DOHH2 (cell line): ENCODE results near the gene FFAR1.

Experiments
- H3F3A ChIP-seq: fragments of 200-600 bp; sonication (generic), shearing (Covaris generic); 2 replicates; pipeline ENCODE4 v1.6.0; 2016; ENCODE audit warnings: antibody characterized with exemption, mild to moderate bottlenecking; ENCODE audit not compliant: control insufficient read depth, insufficient read depth
- H3K27ac ChIP-seq: fragments of 200-600 bp; sonication (generic); 2 replicates; pipeline ENCODE4 v1.5.1; 2014; ENCODE audit warnings: low read depth, mild to moderate bottlenecking, low read length, moderate library complexity
- H3K27me3 ChIP-seq: fragments of 200-600 bp; sonication (generic); 2 replicates; pipeline ENCODE4 v1.6.1; 2014; ENCODE audit warnings: mild to moderate bottlenecking, low read length, mixed read lengths; ENCODE audit not compliant: control insufficient read depth
- H3K36me3 ChIP-seq: fragments of 200-600 bp; sonication (generic); 2 replicates; pipeline ENCODE4 v1.6.1; 2014; ENCODE audit warnings: mild to moderate bottlenecking, low read length, moderate library complexity, mixed read lengths; ENCODE audit not compliant: control insufficient read depth
- H3K4me1 ChIP-seq: fragments of 200-600 bp; sonication (generic); 2 replicates; pipeline ENCODE4 v1.6.1; 2014; ENCODE audit warnings: mild to moderate bottlenecking, low read length, mixed read lengths; ENCODE audit not compliant: control insufficient read depth
- H3K4me2 ChIP-seq: fragments of 200-600 bp; sonication (generic); 2 replicates; pipeline ENCODE4 v1.6.0; 2014; ENCODE audit warnings: mild to moderate bottlenecking, low read length, moderate library complexity
- H3K4me3 ChIP-seq: fragments of 200-600 bp; sonication (generic); 2 replicates; pipeline ENCODE4 v1.5.1; 2014; ENCODE audit warnings: mild to moderate bottlenecking, low read length, mixed read lengths
- H3K79me2 ChIP-seq: fragments of 200-600 bp; sonication (generic); 2 replicates; pipeline ENCODE4 v1.6.1; 2014; ENCODE audit warnings: mild to moderate bottlenecking, low read length, mixed read lengths; ENCODE audit not compliant: control insufficient read depth
- H3K9me2 ChIP-seq: fragments of 200-600 bp; sonication (generic); replicated peaks from 2 replicates; pipeline ENCODE4 v1.6.1; 2014; ENCODE audit warnings: mild to moderate bottlenecking, low read length, mixed read lengths; ENCODE audit not compliant: control insufficient read depth
- H3K9me3 ChIP-seq: fragments of 200-600 bp; sonication (generic); 2 replicates; pipeline ENCODE4 v1.6.1; 2014; ENCODE audit warnings: antibody characterized with exemption, low read length, mixed read lengths; ENCODE audit not compliant: control insufficient read depth, insufficient read depth
- H4K20me1 ChIP-seq: fragments of 200-600 bp; sonication (generic); 2 replicates; pipeline ENCODE4 v1.6.0; 2014; ENCODE audit warnings: low read depth, mild to moderate bottlenecking, antibody characterized with exemption, low read length, moderate library complexity; ENCODE audit not compliant: control insufficient read depth, insufficient read depth
- CTCF ChIP-seq: fragments of 200-600 bp; sonication (generic); IDR thresholded peaks from one replicate; pipeline ENCODE4 v1.5.1; 2014; ENCODE audit warnings: antibody characterized with exemption, mild to moderate bottlenecking, low read depth, low read length; ENCODE audit not compliant: poor library complexity, severe bottlenecking
- EZH2phosphoT487 ChIP-seq: fragments of 200-600 bp; sonication (generic); IDR thresholded peaks from 2 replicates; pipeline ENCODE4 v1.6.1; 2017; ENCODE audit warnings: borderline replicate concordance, mild to moderate bottlenecking, antibody characterized with exemption, low read length, moderate library complexity, mixed read lengths

Gene FFAR1

GRCh38 chr19:35299523-35300338 is 48.0 kb upstream of the FFAR1 start:
- Histone ChIP-seq H3K4me2 (no peak overlapping the region), H3K27me3 (no peaks in the 10 kb centered on the region), H4K20me1 (no peaks in the 10 kb centered on the region), H3F3A (peaks cover 27% of the 10 kb centered on the region), H3K4me3 (no peak overlapping the region), H3K27ac (no peak overlapping the region), H3K79me2 (no peaks in the 10 kb centered on the region), H3K36me3 (no peaks in the 10 kb centered on the region), H3K4me1 (peaks cover 54% of the 10 kb centered on the region), H3K9me3 (no peaks in the 10 kb centered on the region), H3K9me2 (no peaks in the 10 kb centered on the region)
- TF ChIP-seq EZH2phosphoT487 (no peak), CTCF (no peak)

DNA sequence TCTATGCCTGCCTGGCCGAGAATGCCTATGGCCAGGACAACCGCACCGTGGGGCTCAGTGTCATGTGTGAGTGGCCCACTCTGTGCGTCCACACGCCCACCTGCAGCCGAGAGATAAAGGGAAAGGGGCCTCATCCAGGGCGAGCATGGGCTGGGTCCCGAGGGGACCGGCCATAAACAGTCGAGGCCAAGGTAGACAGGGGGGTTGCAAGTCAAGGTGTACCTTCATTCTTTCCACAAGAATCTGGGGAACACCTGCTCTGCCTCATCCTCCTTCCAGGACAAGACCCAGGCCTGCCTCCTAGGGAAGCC is 47.4 kb upstream of the FFAR1 start:
- Histone ChIP-seq H3K9me2 (no peaks in the 10 kb centered on the region), H3K36me3 (no peaks in the 10 kb centered on the region), H3K9me3 (no peaks in the 10 kb centered on the region), H3K4me3 (no peak overlapping the region), H3K4me2 (no peak overlapping the region), H3F3A (peaks cover 22% of the 10 kb centered on the region), H3K27me3 (no peaks in the 10 kb centered on the region), H4K20me1 (no peaks in the 10 kb centered on the region), H3K79me2 (no peaks in the 10 kb centered on the region), H3K27ac (no peak overlapping the region), H3K4me1 (peaks cover 54% of the 10 kb centered on the region)
- TF ChIP-seq EZH2phosphoT487 (no peak), CTCF (no peak)

GRCh38 chr19:35301961-35302360 is 45.7 kb upstream of the FFAR1 start:
- Histone ChIP-seq H3K27me3 (no peaks in the 10 kb centered on the region), H3K4me3 (no peak overlapping the region), H4K20me1 (no peaks in the 10 kb centered on the region), H3K9me2 (no peaks in the 10 kb centered on the region), H3K79me2 (no peaks in the 10 kb centered on the region), H3K4me1 (peaks cover 54% of the 10 kb centered on the region), H3K27ac (no peak overlapping the region), H3K9me3 (no peaks in the 10 kb centered on the region), H3K4me2 (no peak overlapping the region), H3K36me3 (no peaks in the 10 kb centered on the region), H3F3A (peaks cover 13% of the 10 kb centered on the region)
- TF ChIP-seq EZH2phosphoT487, result no peak
- TF ChIP-seq CTCF, result no peak
